GM18873 (cell line): ENCODE data around the gene CCDC92.

ENCODE experiments used
- ATAC-seq: cut with Tn5 transposase; IDR thresholded peaks from one replicate; pipeline ENCODE4 v1.9.1; 2021; ENCODE audit warnings: mild to moderate bottlenecking, moderate library complexity, moderate number of reproducible peaks; ENCODE audit not compliant: unreplicated experiment, low FRiP score

Gene CCDC92

GRCh38 chr12:123982269-123982668, 9.6 kb upstream of the CCDC92 start:
- ATAC-seq: no peak

GRCh38 chr12:123979566-123979965, 6.9 kb upstream of the CCDC92 start:
- ATAC-seq: no peak

- no peak for ATAC-seq
These were observed 3.7 kb upstream of the CCDC92 start for GRCh38 chr12:123976227-123976826.

- ATAC-seq: no peak
These were observed 1.1 kb upstream of the CCDC92 start for GRCh38 chr12:123973552-123974341.

- ATAC-seq: peak; percentile 13
These were observed 718 bp downstream of the CCDC92 start for GRCh38 chr12:123971770-123972456.

- no peak for ATAC-seq
These were observed 1.2 kb downstream of the CCDC92 start for GRCh38 chr12:123971449-123971769.

GRCh38 chr12:123967121-123967586, 5.5 kb downstream of the CCDC92 start:
- ATAC-seq: no peak

- ATAC-seq: no peak
These were observed 6.0 kb downstream of the CCDC92 start for GRCh38 chr12:123966596-123966995.

- ATAC-seq: no peak
These were observed 7.2 kb downstream of the CCDC92 start for GRCh38 chr12:123965382-123965781.

GRCh38 chr12:123963821-123964220, 8.8 kb downstream of the CCDC92 start:
- no peak for ATAC-seq

- no peak for ATAC-seq
These were observed 10.1 kb downstream of the CCDC92 start for GRCh38 chr12:123962513-123962912.

- no peak for ATAC-seq
These were observed 10.9 kb downstream of the CCDC92 start for GRCh38 chr12:123961585-123962345.

- ATAC-seq: no peak
These were observed 11.8 kb downstream of the CCDC92 start for GRCh38 chr12:123960856-123961255.

- no peak for ATAC-seq
These were observed 12.4 kb downstream of the CCDC92 start for GRCh38 chr12:123960029-123960735.

- no peak for ATAC-seq
These were observed 13.8 kb downstream of the CCDC92 start for GRCh38 chr12:123958876-123959275.

- no peak for ATAC-seq
These were observed 14.2 kb downstream of the CCDC92 start for GRCh38 chr12:123958462-123958861.

GRCh38 chr12:123957196-123957595, 15.4 kb downstream of the CCDC92 start:
- no peak for ATAC-seq

GRCh38 chr12:123956249-123956648, 16.4 kb downstream of the CCDC92 start:
- no peak for ATAC-seq

- ATAC-seq: no peak
These were observed 17.8 kb downstream of the CCDC92 start for GRCh38 chr12:123954647-123955350.

- ATAC-seq: no peak
These were observed 20.6 kb downstream of the CCDC92 start for GRCh38 chr12:123952037-123952436.
